ENCODE results near the gene AFAP1.

GRCh38 chr4:7974425-7974824 lies 34.8 kb upstream of the AFAP1 start:
- TF ChIP-seq CTCF (conservative IDR thresholded peaks at IDR 0.05; ENCODE audit: low read length) (no peak), EZH2phosphoT487 (IDR thresholded peaks at IDR 0.05; ENCODE audit: borderline replicate concordance, low read depth, low read length) (no peak)
